HepG2 (cell line): ENCODE data around the gene MAP1LC3B. TPM values are rescaled to one million over a fixed set of nuclear protein-coding genes. Genes with fewer than 3 reads are reported as not detected.
A peak's percentile ranks its signal among the peaks of the same experiment; 100 is the strongest.

Experiments used
- ARNTL ChIP-seq: sonication (generic); formaldehyde crosslinking; IDR thresholded peaks from 2 replicates; pipeline ENCODE4 v1.4.0; 2020; ENCODE audit warnings: mild to moderate bottlenecking, missing genetic modification reagents
- CEBPG ChIP-seq: IDR thresholded peaks from 2 replicates; pipeline ENCODE4 v1.6.1; 2016
- CENPX ChIP-seq: sonication (generic); formaldehyde crosslinking; IDR thresholded peaks from 2 replicates; pipeline ENCODE4 v1.9.0; 2021; ENCODE audit warnings: mild to moderate bottlenecking, missing genetic modification reagents, moderate library complexity
- FOSL2 ChIP-seq: sonication (generic); formaldehyde crosslinking; IDR thresholded peaks from 2 replicates; pipeline ENCODE4 v1.4.0; 2020; ENCODE audit warnings: missing genetic modification reagents
- HES4 ChIP-seq: sonication (generic); formaldehyde crosslinking; IDR thresholded peaks from 2 replicates; pipeline ENCODE4 v1.9.0; 2021; ENCODE audit warnings: mild to moderate bottlenecking, missing genetic modification reagents, borderline replicate concordance
- HMG20B ChIP-seq: conservative IDR thresholded peaks from 2 replicates; pipeline ENCODE4 v1.6.1; 2016; ENCODE audit warnings: missing genetic modification reagents, missing compliant biosample characterization
- KLF6 ChIP-seq: IDR thresholded peaks from 2 replicates; pipeline ENCODE4 v1.8.0; 2016; ENCODE audit warnings: missing biosample characterization, missing genetic modification reagents
- MAFG ChIP-seq: sonication (generic); formaldehyde crosslinking; IDR thresholded peaks from 2 replicates; pipeline ENCODE4 v1.5.1; 2020; ENCODE audit warnings: mild to moderate bottlenecking, missing genetic modification reagents
- MATR3 ChIP-seq: sonication (generic); formaldehyde crosslinking; IDR thresholded peaks from 2 replicates; pipeline ENCODE4 v1.4.0; 2020; ENCODE audit warnings: missing genetic modification reagents
- MBNL3 ChIP-seq: fragments of 250-450 bp; sonication (Bioruptor Pico); conservative IDR thresholded peaks from 2 replicates; pipeline ENCODE4 v1.8.0; 2022; ENCODE audit warnings: mild to moderate bottlenecking, inconsistent platforms
- MTF2 ChIP-seq: sonication (generic); formaldehyde crosslinking; IDR thresholded peaks from 2 replicates; pipeline ENCODE4 v1.5.0; 2020; ENCODE audit warnings: missing genetic modification reagents, borderline replicate concordance
- NR3C1 ChIP-seq: sonication (generic); formaldehyde crosslinking; IDR thresholded peaks from 2 replicates; pipeline ENCODE4 v1.4.0; 2020; ENCODE audit warnings: missing genetic modification reagents
- SPEN ChIP-seq: sonication (generic); formaldehyde crosslinking; IDR thresholded peaks from 2 replicates; pipeline ENCODE4 v1.5.1; 2020; ENCODE audit warnings: low read depth, mild to moderate bottlenecking, missing genetic modification reagents
- SRSF4 ChIP-seq: fragments of 200-400 bp; formaldehyde crosslinking; IDR thresholded peaks from one replicate; pipeline ENCODE4 v1.6.1; 2018; ENCODE audit warnings: mild to moderate bottlenecking, low read depth, low read length, moderate library complexity; ENCODE audit not compliant: poor library complexity, severe bottlenecking
- XBP1 ChIP-seq: sonication (generic); formaldehyde crosslinking; IDR thresholded peaks from 2 replicates; pipeline ENCODE4 v1.5.0; 2020; ENCODE audit warnings: missing genetic modification reagents
- ZKSCAN5 ChIP-seq: sonication (generic); formaldehyde crosslinking; IDR thresholded peaks from 2 replicates; pipeline ENCODE4 v1.5.1; 2020; ENCODE audit warnings: mild to moderate bottlenecking, missing genetic modification reagents
- ZNF205 ChIP-seq: IDR thresholded peaks from 2 replicates; pipeline ENCODE4 v1.6.1; 2018; ENCODE audit warnings: missing biosample characterization, missing genetic modification reagents
- ZNF501 ChIP-seq: sonication (generic); formaldehyde crosslinking; IDR thresholded peaks from 2 replicates; pipeline ENCODE4 v1.5.1; 2020; ENCODE audit warnings: mild to moderate bottlenecking, moderate library complexity, missing genetic modification reagents
- ZNF766 ChIP-seq: sonication (generic); formaldehyde crosslinking; IDR thresholded peaks from 2 replicates; pipeline ENCODE4 v1.5.0; 2020; ENCODE audit warnings: missing genetic modification reagents, borderline replicate concordance
- polyA plus RNA-seq, 8 experiments: library from polyadenylated mRNA; depleted of rRNA in 3 of 8; stranded (reverse) in 7 of 8; unstranded in 1 of 8; fragments of >200 nt; fragmentation: Illumina TruSeq in 4 of 8; extraction: Trizol in 4 of 8; gene quantifications; 2 replicates each; pipeline versions ENCODE4 v1.2.1 to v1.2.3, GENCODE V29; 2011 to 2016; ENCODE audit warnings: low read depth in 4 of 8, missing spikeins in 1 of 8, mixed read lengths in 1 of 8; ENCODE audit not compliant: insufficient read depth in 1 of 8
- total RNA-seq, 5 experiments: library from RNA; depleted of rRNA; stranded (reverse); fragments of >200 nt; fragmentation: Illumina TruSeq; extraction: Trizol; gene quantifications; 2 replicates each; pipeline ENCODE4 v1.2.3, GENCODE V29; 2016; ENCODE audit warnings: low read depth in 1 of 5
- TF ChIP-seq, protein P1 (sequence below): sonication (generic); formaldehyde crosslinking; IDR thresholded peaks from 2 replicates; pipeline ENCODE4 v1.5.0; 2020; ENCODE audit warnings: mild to moderate bottlenecking, missing genetic modification reagents, borderline replicate concordance
- TF ChIP-seq, protein P2 (sequence below): sonication (generic); formaldehyde crosslinking; IDR thresholded peaks from 2 replicates; pipeline ENCODE4 v1.4.0; 2020; ENCODE audit warnings: missing genetic modification reagents
- TF ChIP-seq, protein P3 (sequence below): sonication (generic); formaldehyde crosslinking; IDR thresholded peaks from 2 replicates; pipeline ENCODE4 v1.4.0; 2020; ENCODE audit warnings: missing genetic modification reagents

The MAP1LC3B gene
- total and polyA plus RNA-seq, 2 of the 13 experiments (the other 11 are each of a cell fraction or from before 2014, with no cell fraction given): 15.7 to 37.4 TPM

DNA sequence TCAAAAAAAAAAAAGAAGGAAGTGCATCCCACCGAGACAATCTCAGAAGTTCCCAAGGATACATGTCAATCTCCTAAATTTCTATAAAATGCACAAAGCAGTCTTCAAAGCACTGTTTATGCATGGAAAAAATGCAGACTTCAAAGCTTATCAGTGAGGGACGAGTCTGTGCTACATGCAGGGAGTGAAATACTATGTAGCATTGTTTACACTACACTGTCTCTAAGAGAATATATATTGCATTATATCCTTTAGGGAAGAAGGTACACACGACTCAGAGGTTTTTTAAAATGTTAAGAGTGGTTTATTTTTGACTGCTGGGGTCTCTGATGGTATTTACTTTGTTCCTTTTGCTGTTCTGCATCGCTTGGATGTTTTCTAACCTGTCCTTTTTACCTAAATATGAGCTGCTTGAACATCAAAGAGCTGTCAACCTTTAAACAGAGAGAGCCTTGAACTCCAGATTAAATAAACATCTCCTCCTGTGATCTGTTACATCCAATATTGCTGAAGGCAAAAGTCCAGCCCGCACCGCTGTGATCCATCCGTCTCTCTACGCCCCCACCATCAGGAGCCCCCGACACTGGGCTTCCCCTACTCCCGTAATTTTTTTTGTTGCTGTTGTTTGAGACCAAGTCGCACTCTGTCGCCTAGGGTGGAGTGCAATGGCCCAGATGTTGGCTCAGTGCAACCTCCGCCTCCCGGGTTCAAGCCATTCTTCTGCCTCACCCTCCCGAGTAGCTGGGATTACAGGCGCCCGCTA lies 9.9 kb upstream of the MAP1LC3B start (continued):
- TF ChIP-seq KLF6 (CRISPR knock-in tag) (peak; percentile 58; the same call in 1 of the 2 replicates), ZNF205 (CRISPR knock-in tag) (peak; percentile 52; the same call in 1 of the 2 replicates), NR3C1 (CRISPR knock-in tag) (no peak), SRSF4 (no peak), MAFG (no peak), ARNTL (CRISPR knock-in tag) (peak; percentile 83), ZKSCAN5 (CRISPR knock-in tag) (no peak), MBNL3 (no peak), CEBPG (CRISPR knock-in tag) (peak; percentile 73), MATR3 (CRISPR knock-in tag) (no peak), XBP1 (CRISPR knock-in tag) (no peak), ZNF501 (CRISPR knock-in tag) (no peak; the same call in 1 of the 2 replicates), SPEN (CRISPR knock-in tag) (peak; percentile 63), HMG20B (CRISPR knock-in tag) (peak; percentile 88), MTF2 (no peak), HES4 (CRISPR knock-in tag) (no peak), ZNF766 (CRISPR knock-in tag) (0 out of 2 replicates have a peak, but pooled peaks have one; percentile 38), CENPX (CRISPR knock-in tag) (no peak), FOSL2 (CRISPR knock-in tag) (peak; percentile 76)
- TF ChIP-seq, protein P1, sequence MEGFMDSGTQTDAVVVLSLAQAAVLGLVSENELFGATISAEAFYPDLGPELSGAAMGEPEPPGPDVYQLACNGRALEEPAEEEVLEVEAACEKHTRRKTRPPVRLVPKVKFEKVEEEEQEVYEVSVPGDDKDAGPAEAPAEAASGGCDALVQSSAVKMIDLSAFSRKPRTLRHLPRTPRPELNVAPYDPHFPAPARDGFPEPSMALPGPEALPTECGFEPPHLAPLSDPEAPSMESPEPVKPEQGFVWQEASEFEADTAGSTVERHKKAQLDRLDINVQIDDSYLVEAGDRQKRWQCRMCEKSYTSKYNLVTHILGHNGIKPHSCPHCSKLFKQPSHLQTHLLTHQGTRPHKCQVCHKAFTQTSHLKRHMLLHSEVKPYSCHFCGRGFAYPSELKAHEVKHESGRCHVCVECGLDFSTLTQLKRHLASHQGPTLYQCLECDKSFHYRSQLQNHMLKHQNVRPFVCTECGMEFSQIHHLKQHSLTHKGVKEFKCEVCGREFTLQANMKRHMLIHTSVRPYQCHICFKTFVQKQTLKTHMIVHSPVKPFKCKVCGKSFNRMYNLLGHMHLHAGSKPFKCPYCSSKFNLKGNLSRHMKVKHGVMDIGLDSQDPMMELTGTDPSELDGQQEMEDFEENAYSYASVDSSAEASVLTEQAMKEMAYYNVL (CRISPR knock-in tag): peak; percentile 78; the same call in 1 of the 2 replicates
- TF ChIP-seq, protein P2, sequence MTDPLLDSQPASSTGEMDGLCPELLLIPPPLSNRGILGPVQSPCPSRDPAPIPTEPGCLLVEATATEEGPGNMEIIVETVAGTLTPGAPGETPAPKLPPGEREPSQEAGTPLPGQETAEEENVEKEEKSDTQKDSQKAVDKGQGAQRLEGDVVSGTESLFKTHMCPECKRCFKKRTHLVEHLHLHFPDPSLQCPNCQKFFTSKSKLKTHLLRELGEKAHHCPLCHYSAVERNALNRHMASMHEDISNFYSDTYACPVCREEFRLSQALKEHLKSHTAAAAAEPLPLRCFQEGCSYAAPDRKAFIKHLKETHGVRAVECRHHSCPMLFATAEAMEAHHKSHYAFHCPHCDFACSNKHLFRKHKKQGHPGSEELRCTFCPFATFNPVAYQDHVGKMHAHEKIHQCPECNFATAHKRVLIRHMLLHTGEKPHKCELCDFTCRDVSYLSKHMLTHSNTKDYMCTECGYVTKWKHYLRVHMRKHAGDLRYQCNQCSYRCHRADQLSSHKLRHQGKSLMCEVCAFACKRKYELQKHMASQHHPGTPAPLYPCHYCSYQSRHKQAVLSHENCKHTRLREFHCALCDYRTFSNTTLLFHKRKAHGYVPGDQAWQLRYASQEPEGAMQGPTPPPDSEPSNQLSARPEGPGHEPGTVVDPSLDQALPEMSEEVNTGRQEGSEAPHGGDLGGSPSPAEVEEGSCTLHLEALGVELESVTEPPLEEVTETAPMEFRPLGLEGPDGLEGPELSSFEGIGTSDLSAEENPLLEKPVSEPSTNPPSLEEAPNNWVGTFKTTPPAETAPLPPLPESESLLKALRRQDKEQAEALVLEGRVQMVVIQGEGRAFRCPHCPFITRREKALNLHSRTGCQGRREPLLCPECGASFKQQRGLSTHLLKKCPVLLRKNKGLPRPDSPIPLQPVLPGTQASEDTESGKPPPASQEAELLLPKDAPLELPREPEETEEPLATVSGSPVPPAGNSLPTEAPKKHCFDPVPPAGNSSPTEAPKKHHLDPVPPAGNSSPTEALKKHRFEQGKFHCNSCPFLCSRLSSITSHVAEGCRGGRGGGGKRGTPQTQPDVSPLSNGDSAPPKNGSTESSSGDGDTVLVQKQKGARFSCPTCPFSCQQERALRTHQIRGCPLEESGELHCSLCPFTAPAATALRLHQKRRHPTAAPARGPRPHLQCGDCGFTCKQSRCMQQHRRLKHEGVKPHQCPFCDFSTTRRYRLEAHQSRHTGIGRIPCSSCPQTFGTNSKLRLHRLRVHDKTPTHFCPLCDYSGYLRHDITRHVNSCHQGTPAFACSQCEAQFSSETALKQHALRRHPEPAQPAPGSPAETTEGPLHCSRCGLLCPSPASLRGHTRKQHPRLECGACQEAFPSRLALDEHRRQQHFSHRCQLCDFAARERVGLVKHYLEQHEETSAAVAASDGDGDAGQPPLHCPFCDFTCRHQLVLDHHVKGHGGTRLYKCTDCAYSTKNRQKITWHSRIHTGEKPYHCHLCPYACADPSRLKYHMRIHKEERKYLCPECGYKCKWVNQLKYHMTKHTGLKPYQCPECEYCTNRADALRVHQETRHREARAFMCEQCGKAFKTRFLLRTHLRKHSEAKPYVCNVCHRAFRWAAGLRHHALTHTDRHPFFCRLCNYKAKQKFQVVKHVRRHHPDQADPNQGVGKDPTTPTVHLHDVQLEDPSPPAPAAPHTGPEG (CRISPR knock-in tag): peak; percentile 84
- TF ChIP-seq, protein P3, sequence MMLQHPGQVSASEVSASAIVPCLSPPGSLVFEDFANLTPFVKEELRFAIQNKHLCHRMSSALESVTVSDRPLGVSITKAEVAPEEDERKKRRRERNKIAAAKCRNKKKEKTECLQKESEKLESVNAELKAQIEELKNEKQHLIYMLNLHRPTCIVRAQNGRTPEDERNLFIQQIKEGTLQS (CRISPR knock-in tag): peak; percentile 65; the same call in 1 of the 2 replicates
